ENCODE measurements around the gene AVEN.

The AVEN gene

DNA sequence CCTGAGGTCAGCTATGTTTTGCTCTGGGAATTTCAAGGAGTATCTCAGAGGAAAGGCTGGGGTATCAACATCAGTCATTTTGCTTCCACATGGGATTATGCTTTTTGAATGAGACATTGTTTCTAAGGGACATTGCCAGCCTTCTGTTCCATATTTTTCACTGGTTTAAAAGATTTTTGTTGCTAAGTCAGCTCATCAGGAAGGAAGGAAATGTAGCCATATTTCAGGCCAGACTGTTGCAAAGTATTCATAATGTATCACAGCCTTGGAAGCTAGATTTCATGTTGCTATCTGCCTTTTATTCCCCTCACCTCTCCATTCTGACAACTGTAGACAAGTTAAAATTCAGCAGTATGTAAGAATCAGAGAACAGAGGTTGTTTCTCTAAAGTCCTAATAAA lies 131.7 kb downstream of the AVEN start:
- DNase-seq = no peak

DNA sequence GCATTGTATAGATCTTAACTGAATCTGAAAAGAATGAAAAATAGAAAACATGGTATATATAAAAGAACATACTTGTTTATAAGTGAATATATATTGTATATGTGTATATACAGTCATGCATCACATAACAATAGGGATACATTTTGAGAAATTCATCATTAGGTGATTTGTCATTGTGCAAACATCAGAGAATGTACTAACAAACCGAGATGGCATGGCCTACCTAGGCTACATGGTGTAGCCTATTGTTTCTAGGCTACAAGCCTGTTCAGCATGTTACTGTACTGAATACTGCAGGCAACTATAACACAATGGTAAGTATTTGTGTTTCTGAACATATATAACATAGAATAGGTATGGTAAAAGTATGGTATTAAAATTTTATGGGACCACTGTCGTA lies 135.3 kb downstream of the AVEN start:
- no peak for DNase-seq

DNA sequence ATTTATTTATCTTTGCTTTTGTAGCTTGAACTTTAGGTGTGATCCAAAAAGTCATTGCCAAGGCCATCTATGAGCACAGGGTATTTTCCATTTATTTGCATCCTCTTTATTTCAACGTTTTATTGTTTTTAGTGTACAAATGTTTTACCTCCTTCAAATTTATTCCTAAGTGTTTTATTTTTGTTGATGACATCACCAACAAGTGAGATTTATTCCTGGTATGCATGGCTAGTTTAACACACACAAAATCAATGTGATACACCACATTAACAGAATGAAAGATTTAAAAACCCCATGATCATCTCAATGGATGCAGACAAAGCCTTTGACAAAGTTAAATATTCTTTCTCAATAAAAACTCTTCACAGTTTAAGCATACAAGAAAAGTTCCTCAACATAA lies 137.0 kb downstream of the AVEN start:
- DNase-seq = no peak

DNA sequence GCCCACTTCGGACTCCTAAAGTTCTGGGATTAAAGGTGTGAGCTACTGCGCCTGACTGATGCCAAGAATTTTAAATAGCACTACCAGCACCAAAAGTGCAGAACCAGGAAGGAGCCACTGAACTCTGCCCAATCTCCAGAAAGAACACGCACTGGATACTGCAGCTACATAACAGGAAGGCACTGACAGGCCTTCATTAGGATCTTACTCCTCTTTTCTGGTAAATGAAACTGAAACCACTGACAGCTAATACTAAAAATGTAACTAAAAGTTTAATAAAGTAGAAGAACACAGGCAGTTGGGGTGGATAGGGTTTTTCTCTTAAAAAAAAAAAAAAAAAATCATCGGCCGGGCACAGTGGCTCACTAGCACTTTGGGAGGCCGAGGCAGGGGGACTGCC lies 144.8 kb downstream of the AVEN start:
- DNase-seq = no peak

DNA sequence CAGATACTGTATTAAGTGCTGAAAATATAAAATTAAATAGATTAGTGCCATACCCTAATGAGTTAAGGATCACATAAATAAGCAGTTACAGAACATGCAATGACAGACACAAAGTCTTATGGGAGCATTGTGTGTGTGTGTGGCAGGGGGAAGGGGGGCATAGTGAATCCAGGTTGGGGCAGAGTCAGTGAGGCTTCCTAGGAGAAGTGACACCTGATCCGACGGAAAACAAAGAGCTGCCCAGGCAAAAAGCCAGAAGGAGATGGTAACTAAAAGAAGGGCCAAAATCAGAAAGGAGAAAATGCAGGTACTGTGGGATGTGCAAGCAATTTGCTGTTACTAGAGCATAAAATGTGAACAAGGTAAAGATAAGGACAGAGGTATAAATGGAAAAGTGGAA lies 150.8 kb downstream of the AVEN start:
- DNase-seq = no peak

DNA sequence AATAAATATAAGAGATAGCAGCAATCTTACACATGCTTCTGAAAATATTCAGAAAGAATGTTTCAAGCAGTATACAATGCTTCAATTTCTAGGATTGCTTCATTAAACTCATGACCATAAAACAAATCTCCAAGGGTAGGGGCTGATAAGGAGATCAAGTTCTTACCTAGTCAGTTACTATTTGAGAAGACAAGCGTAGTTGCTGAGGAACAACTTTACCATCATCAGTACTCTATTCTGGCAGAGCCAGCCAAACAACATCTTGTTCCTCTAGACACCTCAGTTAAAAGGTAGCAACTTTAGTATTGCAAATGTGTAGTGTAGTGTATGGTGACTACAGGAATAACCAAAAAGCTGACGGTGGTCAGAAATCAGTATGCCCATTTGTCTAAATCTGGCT lies 156.1 kb downstream of the AVEN start:
- DNase-seq = no peak

DNA sequence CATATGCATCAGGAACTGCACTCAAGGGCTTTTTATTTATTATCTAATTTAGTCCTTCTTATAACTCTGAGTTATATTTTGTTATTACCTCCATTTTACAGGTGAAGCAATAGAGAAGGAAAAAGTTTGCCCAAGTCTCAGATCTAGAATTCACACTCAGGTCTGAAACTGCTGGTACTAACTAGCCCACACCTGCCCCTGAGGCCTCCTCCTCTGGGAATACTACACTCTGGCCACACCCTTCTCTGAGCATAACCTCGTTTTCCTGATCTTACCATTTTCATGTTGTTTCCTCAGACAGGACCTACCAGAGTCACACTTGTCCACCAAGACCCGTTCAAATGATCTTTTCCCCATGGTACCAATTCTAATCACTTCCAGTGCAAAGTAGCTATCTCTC lies 164.8 kb downstream of the AVEN start:
- DNase-seq = no peak

DNA sequence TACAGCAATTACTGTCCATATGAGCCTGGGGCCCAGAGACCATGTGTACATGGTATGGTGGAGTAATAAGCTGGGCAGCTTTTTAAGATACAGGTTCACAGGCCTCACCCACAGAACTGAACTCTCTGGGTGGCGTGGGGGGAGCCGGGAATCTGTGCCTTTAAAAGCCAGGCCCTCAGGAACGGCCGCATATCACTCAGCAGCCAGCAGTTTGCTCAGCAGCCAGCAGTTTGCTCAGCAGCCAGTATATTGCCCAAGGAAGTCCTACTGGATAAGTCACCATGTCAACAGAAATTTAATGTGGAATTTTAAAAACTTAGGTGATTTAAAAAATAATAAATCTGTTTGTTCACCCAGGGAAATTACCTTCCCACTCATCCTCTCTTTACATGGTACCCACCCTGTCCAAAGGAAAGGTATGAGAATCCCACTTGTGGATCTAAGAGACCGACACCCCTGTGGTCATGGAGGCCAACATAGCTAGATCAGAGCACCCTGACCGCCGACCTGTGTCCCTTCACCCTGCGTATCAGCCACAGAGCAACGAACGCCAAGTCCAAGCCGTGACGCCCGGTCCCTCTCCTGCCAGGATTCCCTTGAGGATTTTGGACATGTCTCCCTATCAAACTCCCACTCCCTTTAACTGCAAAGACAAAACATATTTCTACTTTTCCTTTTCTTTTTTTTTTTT lies 166.4 kb downstream of the AVEN start:
- no peak for DNase-seq

DNA sequence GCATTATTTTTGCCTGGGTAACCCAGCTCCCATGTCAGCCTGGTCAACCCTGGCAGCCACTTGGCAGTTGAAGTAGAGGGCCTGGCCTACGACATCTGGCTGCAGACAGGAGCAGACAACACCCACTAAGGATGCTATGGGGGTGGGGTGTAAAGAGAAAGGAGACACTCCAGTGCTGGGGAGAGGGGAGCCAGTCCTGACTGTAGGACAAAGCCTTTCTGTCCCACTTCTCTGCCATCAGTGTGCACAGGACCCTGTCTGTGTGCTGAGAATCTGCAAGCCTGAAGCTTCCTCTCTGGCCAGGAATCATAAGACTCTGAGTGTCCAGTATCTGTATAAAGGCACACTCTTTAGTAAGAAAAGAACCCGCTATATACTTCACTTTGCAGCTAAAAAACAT lies 167.0 kb downstream of the AVEN start:
- DNase-seq = no peak

DNA sequence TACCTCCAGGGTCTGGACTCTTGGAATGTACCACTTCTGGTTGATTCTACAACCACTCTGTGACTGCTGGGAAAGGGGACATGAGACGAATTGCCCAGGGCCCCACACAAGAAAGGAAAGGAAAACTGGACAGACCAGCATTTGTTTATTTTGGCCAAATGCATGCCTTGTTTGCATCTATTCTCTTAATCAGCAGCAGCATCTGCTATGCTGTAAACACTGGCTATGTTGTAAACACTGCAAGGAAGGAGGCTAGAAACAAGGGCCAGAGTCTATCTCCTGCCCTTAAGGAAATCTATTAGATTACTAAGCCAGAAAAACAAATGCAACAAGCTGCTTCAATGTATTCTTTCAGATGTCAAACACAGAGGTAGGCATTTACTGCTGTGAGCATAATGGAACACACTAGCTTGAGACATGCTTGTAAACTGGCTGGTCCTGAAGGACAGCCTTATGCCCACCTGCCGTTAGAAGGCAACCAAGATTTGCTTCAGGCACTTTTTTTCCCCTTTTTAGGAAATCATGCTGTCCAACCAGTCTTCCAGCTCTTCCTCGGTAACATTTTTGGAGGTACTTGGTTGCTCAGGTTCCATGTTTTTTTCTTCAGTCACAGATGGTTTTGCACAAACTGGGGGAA lies 172.8 kb downstream of the AVEN start:
- DNase-seq = no peak

DNA sequence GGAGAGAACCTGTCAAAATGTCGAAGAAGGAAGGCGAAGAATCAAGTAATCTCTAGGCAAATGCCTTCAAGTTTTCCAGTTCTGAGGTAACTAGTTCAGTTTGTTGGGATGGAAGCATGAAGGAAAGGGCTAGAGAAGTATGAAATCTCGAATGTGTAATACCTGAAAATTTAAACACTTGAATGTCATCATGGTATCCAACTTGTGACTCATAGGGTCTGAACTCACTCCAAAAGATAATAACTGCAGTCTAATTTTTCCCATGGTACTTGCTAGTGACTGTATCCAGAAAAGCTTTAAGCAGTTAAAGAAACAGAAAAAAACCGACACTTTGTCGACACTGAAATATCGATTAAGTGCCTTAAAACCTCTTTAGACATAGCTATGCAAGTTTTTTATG lies 173.6 kb downstream of the AVEN start:
- DNase-seq = no peak

DNA sequence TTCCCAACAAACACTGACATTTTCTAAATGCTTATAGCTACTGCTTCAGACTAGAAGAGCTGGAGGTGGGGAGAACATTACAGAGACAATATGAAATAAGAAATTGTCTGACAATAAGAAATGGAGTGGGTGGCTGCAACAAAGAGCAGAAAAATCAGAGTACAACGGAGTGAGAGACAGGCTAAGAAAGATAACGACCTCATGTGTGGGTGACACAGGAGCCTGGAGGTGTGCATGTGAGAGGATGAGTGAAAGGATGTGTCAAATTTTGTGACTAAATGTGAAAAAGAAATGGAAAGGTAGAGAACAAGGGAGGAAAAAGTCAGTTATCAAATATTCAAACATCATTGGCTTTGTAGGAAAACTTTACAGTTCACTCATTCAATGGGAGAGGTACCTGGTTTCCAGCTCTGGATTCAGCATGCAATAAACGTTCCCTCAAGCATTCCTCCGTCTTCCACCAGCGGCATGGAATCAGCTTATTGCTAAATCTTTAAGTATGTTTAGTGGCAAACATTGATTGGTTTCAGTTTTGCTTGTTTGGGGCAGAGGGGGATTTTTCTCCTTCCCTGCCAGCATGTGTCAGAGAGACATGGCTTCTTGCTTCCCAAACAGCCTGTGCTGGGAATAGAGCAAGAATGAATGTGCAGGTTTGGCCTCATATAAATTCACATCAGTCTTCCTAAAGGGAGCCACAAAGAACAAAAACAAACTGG lies 174.5 kb downstream of the AVEN start:
- DNase-seq = no peak

DNA sequence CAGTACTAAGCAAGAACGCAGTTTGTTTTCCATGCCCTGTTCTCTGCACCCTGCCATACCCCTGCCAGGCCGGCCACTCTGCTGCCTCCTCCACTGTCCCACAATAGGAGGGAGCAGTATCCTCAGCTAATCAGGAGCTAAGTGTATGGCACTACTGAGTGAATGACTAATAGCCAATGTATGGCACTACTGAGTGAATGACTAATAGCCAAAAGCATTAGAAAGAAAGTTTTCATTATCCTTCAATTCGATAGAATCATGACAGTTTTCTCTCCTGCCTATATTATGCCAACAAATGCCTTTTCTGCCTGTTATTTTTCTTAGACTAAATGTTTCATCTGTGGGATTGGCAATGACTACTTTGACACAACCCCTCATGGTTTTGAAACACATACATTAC lies 178.2 kb downstream of the AVEN start:
- no peak for DNase-seq

DNA sequence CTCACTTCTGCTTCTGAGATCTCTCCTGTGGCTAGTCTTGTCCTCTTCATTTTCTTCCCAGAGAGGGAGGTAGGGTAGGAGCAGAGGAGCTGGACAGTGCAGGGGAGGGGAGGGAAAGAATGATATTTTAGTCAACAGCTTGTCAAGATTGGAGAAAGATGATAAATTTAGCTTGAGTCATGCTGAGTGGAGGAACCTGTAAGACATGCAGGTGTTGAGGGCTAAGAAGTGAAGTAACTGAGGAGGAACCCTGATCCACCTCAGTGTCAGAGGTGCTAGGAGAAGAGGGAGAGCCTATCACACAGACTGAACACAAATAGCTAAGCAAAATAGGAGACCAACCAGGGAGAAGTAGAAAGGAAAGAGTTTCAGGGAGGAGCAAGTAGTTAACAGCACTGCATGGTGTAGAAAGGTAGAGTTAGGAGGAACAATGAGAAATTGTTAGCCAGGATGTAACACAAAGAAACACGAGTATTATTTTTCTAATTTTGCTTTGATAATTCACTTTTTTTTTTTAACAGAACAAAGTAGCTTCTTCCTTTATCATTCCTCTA lies 178.9 kb downstream of the AVEN start:
- DNase-seq = no peak

DNA sequence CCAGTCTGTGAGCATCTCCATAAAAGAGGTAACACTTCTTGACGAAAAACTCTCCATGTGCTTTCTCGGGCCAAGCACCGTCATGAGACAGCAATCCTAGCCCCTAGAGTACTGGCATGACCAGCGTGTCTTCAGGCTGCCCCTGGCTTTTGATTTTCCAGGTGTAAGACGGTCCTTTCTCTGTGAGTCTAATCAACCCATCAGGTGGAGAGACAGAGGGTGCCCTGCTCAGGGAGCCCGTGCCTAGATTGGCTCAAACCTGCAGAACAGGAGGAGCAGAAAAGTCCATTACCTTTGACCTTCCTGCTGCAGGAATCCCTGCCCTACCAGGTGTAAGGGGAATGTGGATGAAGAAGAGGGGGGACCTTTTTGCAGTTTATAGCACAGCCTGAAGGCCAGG lies 180.2 kb downstream of the AVEN start:
- no peak for DNase-seq

DNA sequence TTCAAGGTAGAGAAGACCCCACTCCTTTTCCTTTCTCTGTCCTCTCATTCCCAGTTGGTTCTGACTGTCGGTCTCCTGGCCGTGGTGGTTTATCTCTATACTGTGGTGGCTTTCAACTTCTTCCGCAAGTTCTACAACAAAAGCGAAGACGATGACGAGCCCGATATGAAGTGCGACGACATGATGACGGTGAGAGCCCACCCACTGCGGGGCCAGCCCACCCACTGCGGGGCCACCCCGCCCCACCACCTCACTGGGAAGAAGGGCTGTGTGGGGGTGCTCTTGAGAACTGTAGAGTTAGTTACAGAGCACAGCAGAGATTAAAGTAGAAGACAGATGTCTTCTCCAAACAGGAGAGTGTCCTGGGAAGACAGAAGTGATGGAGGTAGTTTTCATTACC lies 181.3 kb downstream of the AVEN start:
- no peak for DNase-seq

DNA sequence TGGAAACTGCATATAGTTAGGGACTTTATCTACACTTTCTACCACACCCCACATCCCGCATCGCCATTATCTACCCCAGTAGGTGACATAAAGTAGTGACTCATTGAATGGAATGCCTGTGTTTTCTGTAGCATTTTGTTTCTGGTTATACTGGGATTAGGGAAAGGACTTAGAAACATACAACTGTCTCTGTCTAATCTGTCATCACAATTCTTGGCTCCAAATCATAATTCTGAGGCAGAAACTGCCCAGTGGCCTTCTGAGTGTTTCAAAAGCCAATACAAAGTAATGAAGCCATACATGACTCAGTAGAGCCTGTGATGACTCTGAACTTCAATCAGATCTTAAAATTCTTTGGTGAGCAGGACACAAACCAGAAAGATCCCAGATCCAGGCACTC lies 186.4 kb downstream of the AVEN start:
- DNase-seq = no peak

DNA sequence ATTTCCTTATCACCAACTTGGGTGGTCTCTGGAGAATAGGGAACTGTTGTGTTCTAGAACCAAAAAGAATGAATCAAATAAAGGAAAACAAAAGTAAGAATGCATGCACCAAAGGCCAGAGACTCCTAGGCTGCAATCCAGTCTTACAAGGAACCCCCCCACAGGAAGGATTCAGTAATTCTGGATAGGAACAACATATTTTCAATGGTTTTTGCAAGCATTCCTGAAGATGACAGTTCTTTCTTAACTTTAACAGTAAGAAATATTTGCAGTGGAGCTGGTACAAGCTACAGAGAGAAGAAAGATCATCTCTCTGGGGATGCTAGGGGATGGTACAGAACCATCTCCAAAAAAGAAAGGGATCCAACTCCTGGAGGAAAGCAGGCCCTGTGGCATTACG lies 186.9 kb downstream of the AVEN start:
- DNase-seq = no peak

DNA sequence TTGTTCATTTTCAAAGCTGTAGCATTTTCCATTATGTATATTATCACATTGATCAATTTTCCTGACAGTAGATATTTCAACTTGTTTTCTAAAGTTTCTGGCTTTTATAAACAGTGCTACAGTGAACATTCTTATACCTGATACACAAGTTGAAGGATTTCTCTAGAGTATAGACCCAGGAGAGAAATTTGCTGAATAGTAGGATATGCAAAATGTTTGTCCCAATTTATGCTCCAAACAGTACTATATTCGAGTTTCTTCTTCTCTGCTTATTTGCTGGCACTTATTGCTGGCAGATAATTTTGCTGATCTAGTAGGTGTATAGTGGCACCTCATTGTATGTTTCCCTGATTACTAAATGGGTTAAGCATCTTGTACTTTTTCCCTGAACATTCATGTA lies 187.9 kb downstream of the AVEN start:
- no peak for DNase-seq

DNA sequence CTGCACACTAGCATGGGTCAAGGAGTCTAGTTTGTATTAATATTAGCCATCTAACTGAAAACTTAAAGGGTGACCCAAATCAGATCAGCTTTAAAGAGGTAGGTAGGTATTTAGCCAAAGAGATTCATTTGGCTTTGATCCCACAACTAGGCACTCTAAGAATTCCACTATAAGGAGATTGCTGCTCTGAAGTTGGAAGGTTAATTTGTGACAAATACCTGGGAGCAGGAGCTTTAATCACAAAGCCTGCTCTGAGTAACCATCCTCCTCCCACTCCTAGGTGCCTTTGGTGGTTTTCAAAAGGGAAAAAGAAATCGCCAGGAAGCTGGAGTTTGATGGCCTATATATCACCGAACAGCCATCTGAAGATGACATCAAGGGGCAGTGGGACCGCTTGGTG lies 191.0 kb downstream of the AVEN start:
- no peak for DNase-seq

DNA sequence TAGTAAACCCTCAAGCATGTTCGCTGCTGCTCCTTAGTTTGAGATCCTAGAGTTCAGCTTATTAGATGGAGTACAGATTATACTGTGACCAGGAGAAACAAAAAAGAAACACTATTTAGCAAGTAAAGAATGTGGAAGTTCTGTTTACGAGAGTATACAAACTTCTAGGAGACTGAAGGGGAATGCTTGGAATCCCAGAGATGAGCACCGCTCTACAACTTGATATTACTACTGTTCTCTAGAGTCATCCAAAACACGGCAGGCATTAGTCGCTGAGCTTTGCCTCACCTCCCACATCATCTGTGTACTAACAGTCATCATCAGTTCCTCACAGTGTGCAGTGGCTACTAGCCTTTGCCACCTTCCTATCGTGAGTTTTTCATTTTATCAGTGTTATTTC lies 192.1 kb downstream of the AVEN start:
- no peak for DNase-seq

DNA sequence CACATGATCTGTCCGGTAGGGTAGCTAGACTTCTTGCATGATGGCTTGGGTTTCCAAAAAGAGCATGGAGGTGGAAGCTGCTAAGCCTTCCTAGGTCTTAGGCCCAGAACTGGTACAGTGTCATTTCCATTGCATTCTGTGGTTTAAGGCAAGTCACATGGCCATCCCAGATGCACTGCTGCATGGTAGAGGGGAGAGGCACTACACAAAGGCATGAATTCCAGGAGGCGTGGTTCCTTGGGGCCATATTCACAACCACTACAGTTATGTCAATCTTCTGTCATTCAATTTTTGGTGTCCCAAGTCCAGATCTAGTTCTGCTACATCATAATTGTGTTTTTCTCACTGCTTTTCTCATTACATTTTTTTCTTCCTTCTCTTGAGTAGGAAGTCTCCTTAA lies 192.9 kb downstream of the AVEN start:
- DNase-seq = no peak

DNA sequence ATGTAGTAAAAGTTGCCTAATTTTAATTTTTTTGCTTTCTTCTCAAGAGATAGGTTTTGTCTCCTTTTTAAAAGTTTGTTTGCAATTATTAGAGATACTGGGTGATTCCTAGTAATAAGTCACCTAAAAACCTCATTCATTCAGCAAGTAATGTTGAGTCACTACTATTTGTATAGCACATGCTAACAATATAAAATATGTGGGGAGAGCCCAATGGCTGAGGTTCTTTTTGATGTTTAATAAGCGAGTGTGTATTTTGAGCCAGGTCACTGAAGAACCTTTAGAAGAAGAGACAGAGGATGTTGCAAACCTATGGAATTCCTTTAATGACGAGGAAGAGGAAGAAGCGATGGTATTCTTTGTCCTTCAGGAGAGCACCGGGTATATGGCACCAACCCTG lies 194.4 kb downstream of the AVEN start:
- no peak for DNase-seq

DNA sequence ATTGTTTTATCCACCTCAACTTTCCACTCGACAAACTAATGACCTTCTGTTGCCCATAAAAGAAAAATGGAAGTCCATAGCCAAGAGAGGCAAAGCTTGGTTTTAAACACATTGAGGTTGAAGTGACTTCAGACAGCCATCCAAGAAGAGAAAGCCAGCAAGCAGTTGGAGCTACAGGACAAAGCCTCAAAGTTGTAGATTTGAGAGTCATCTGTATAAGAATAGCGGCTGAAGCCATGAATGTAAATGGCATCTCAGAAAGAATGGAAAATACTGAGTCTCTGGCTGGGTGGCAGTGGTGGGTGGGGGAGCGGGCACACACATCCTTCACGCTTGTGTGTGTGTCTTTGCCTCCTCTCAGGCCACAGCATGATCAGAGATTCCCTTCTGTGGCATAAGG lies 194.8 kb downstream of the AVEN start:
- DNase-seq = no peak

Measured in NCI-H1048 (cell line).